ENCODE data around the gene TTLL11.

The TTLL11 gene

GRCh38 chr9:121956808-121957207 is 136.3 kb downstream of the TTLL11 start:
- H3K36me3 ChIP-seq (replicated peaks in 1 of 2; ENCODE audit: control insufficient read depth in 2 of 2, insufficient read depth in 2 of 2, low read length in 2 of 2) = no peaks in the 10 kb centered on the region
- no peak for DNase-seq (ENCODE audit: low spot score)
- no peak overlapping the region for H2AFZ ChIP-seq (ENCODE audit: low read length)
- H3K9me3 ChIP-seq (replicated peaks in 1 of 2; ENCODE audit: control insufficient read depth in 2 of 2, insufficient read depth in 1 of 2, low read depth in 1 of 2, low read length in 2 of 2) = no peaks in the 10 kb centered on the region
- H4K8ac ChIP-seq (ENCODE audit: low read depth, low read length) = no peak overlapping the region
- H2BK120ac ChIP-seq (ENCODE audit: low read depth, low read length) = no peak overlapping the region
- peak overlapping the region; percentile 49 for H2BK5ac ChIP-seq (ENCODE audit: low read length)
- H3K9ac ChIP-seq (ENCODE audit: low read depth, low read length, poor library complexity) = peak overlapping the region; percentile 25
- H2BK15ac ChIP-seq (ENCODE audit: low read length) = no peak overlapping the region
- H3K23ac ChIP-seq (ENCODE audit: low read depth, low read length, poor library complexity) = no peak overlapping the region
- no peaks in the 10 kb centered on the region for H3K79me1 ChIP-seq (ENCODE audit: low read depth, low read length)
- H3K14ac ChIP-seq (ENCODE audit: low read length) = no peak overlapping the region
- no peak overlapping the region for H3K18ac ChIP-seq (ENCODE audit: low read length)
- peaks cover 2 to 4% of the 10 kb centered on the region in 2 donors for H3K4me1 ChIP-seq (ENCODE audit: control insufficient read depth in 2 of 2, insufficient read depth in 1 of 2, low read depth in 1 of 2, low read length in 2 of 2)
- no peak overlapping the region for H3K4me2 ChIP-seq (ENCODE audit: insufficient read depth, low read length, poor library complexity, severe bottlenecking)
- H3K4ac ChIP-seq (ENCODE audit: low read length) = no peak overlapping the region
- H2AK5ac ChIP-seq (ENCODE audit: low read depth, low read length) = no peak overlapping the region
- H3K27me3 ChIP-seq (ENCODE audit: control insufficient read depth in 3 of 3, insufficient read depth in 3 of 3, low read depth in 1 of 3, low read length in 3 of 3) = peaks cover 0 to 15% (median 1%) of the 10 kb centered on the region in 3 experiments
- no peak overlapping the region for H4K91ac ChIP-seq (ENCODE audit: low read depth, low read length, poor library complexity)
- no peak overlapping the region for H3K27ac ChIP-seq (replicated peaks; ENCODE audit: low read length)
- WGBS, 2 donors (ENCODE audit: extremely low coverage in 2 of 2, insufficient read length in 2 of 2, insufficient replicate concordance in 1 of 2) = no CpG with 5 or more reads among the region's 6 CpGs
- no peak overlapping the region for H3K4me3 ChIP-seq (ENCODE audit: low read length in 2 of 2)
- H2BK12ac ChIP-seq (ENCODE audit: low read length) = no peak overlapping the region

GRCh38 chr9:121955649-121956048 is 137.5 kb downstream of the TTLL11 start:
- H3K4me1 ChIP-seq (ENCODE audit: control insufficient read depth in 2 of 2, insufficient read depth in 1 of 2, low read depth in 1 of 2, low read length in 2 of 2) = peaks cover 2% of the 10 kb centered on the region in 2 donors
- H3K4ac ChIP-seq (ENCODE audit: low read length) = no peak overlapping the region
- no peaks in the 10 kb centered on the region for H3K9me3 ChIP-seq (replicated peaks in 1 of 2; ENCODE audit: control insufficient read depth in 2 of 2, insufficient read depth in 1 of 2, low read depth in 1 of 2, low read length in 2 of 2)
- whole genome bisulfite sequencing, 2 donors (ENCODE audit: extremely low coverage in 2 of 2, insufficient read length in 2 of 2, insufficient replicate concordance in 1 of 2) = no CpG with 5 or more reads among the region's 1 CpG
- H3K4me3 ChIP-seq (ENCODE audit: low read length in 2 of 2) = no peak overlapping the region
- no peak overlapping the region for H2BK12ac ChIP-seq (ENCODE audit: low read length)
- no peak overlapping the region for H4K91ac ChIP-seq (ENCODE audit: low read depth, low read length, poor library complexity)
- no peak overlapping the region for H3K23ac ChIP-seq (ENCODE audit: low read depth, low read length, poor library complexity)
- H3K9ac ChIP-seq (ENCODE audit: low read depth, low read length, poor library complexity) = no peak overlapping the region
- no peaks in the 10 kb centered on the region for H3K79me1 ChIP-seq (ENCODE audit: low read depth, low read length)
- no peak for DNase-seq (ENCODE audit: low spot score)
- peaks cover 0 to 15% (median 1%) of the 10 kb centered on the region in 3 experiments for H3K27me3 ChIP-seq (ENCODE audit: control insufficient read depth in 3 of 3, insufficient read depth in 3 of 3, low read depth in 1 of 3, low read length in 3 of 3)
- H3K4me2 ChIP-seq (ENCODE audit: insufficient read depth, low read length, poor library complexity, severe bottlenecking) = no peak overlapping the region
- no peaks in the 10 kb centered on the region for H3K36me3 ChIP-seq (replicated peaks in 1 of 2; ENCODE audit: control insufficient read depth in 2 of 2, insufficient read depth in 2 of 2, low read length in 2 of 2)
- H4K8ac ChIP-seq (ENCODE audit: low read depth, low read length) = no peak overlapping the region
- no peak overlapping the region for H2AK5ac ChIP-seq (ENCODE audit: low read depth, low read length)
- H2AFZ ChIP-seq (ENCODE audit: low read length) = no peak overlapping the region
- H2BK5ac ChIP-seq (ENCODE audit: low read length) = no peak overlapping the region
- H3K18ac ChIP-seq (ENCODE audit: low read length) = no peak overlapping the region
- H3K27ac ChIP-seq (replicated peaks; ENCODE audit: low read length) = no peak overlapping the region
- H2BK120ac ChIP-seq (ENCODE audit: low read depth, low read length) = no peak overlapping the region
- no peak overlapping the region for H3K14ac ChIP-seq (ENCODE audit: low read length)
- no peak overlapping the region for H2BK15ac ChIP-seq (ENCODE audit: low read length)

- no peak overlapping the region for H2AK5ac ChIP-seq (ENCODE audit: low read depth, low read length)
- no peak overlapping the region for H3K4me2 ChIP-seq (ENCODE audit: insufficient read depth, low read length, poor library complexity, severe bottlenecking)
- no peak overlapping the region for H3K23ac ChIP-seq (ENCODE audit: low read depth, low read length, poor library complexity)
- no peak overlapping the region for H2BK5ac ChIP-seq (ENCODE audit: low read length)
- no peak overlapping the region for H4K91ac ChIP-seq (ENCODE audit: low read depth, low read length, poor library complexity)
- no peaks in the 10 kb centered on the region for H3K4me1 ChIP-seq (ENCODE audit: control insufficient read depth in 2 of 2, insufficient read depth in 1 of 2, low read depth in 1 of 2, low read length in 2 of 2)
- DNase-seq (ENCODE audit: low spot score) = no peak
- H4K8ac ChIP-seq (ENCODE audit: low read depth, low read length) = no peak overlapping the region
- H2AFZ ChIP-seq (ENCODE audit: low read length) = no peak overlapping the region
- H3K4me3 ChIP-seq (ENCODE audit: low read length in 2 of 2) = no peak overlapping the region
- H3K27me3 ChIP-seq (ENCODE audit: control insufficient read depth in 3 of 3, insufficient read depth in 3 of 3, low read depth in 1 of 3, low read length in 3 of 3) = peaks cover 0 to 15% (median 1%) of the 10 kb centered on the region in 3 experiments
- no peaks in the 10 kb centered on the region for H3K9me3 ChIP-seq (replicated peaks in 1 of 2; ENCODE audit: control insufficient read depth in 2 of 2, insufficient read depth in 1 of 2, low read depth in 1 of 2, low read length in 2 of 2)
- no peaks in the 10 kb centered on the region for H3K36me3 ChIP-seq (replicated peaks in 1 of 2; ENCODE audit: control insufficient read depth in 2 of 2, insufficient read depth in 2 of 2, low read length in 2 of 2)
- no peak overlapping the region for H3K4ac ChIP-seq (ENCODE audit: low read length)
- H3K9ac ChIP-seq (ENCODE audit: low read depth, low read length, poor library complexity) = no peak overlapping the region
- H2BK15ac ChIP-seq (ENCODE audit: low read length) = no peak overlapping the region
- no peak overlapping the region for H3K14ac ChIP-seq (ENCODE audit: low read length)
- no peak overlapping the region for H2BK12ac ChIP-seq (ENCODE audit: low read length)
- no CpG with 5 or more reads among the region's 7 CpGs for WGBS, 2 donors (ENCODE audit: extremely low coverage in 2 of 2, insufficient read length in 2 of 2, insufficient replicate concordance in 1 of 2)
- H3K18ac ChIP-seq (ENCODE audit: low read length) = no peak overlapping the region
- no peaks in the 10 kb centered on the region for H3K79me1 ChIP-seq (ENCODE audit: low read depth, low read length)
- no peak overlapping the region for H3K27ac ChIP-seq (replicated peaks; ENCODE audit: low read length)
- no peak overlapping the region for H2BK120ac ChIP-seq (ENCODE audit: low read depth, low read length)
These were observed 138.5 kb downstream of the TTLL11 start for GRCh38 chr9:121954477-121955140.

GRCh38 chr9:121952611-121953010 is 140.5 kb downstream of the TTLL11 start:
- Histone ChIP-seq H3K36me3 (replicated peaks in 1 of 2; ENCODE audit: control insufficient read depth in 2 of 2, insufficient read depth in 2 of 2, low read length in 2 of 2) (no peaks in the 10 kb centered on the region), H3K4ac (ENCODE audit: low read length) (no peak overlapping the region), H3K14ac (ENCODE audit: low read length) (no peak overlapping the region), H4K91ac (ENCODE audit: low read depth, low read length, poor library complexity) (no peak overlapping the region), H2AK5ac (ENCODE audit: low read depth, low read length) (no peak overlapping the region), H3K9me3 (replicated peaks in 1 of 2; ENCODE audit: control insufficient read depth in 2 of 2, insufficient read depth in 1 of 2, low read depth in 1 of 2, low read length in 2 of 2) (no peaks in the 10 kb centered on the region), H3K18ac (ENCODE audit: low read length) (no peak overlapping the region), H4K8ac (ENCODE audit: low read depth, low read length) (no peak overlapping the region), H3K4me1 (ENCODE audit: control insufficient read depth in 2 of 2, insufficient read depth in 1 of 2, low read depth in 1 of 2, low read length in 2 of 2) (no peaks in the 10 kb centered on the region), H2BK15ac (ENCODE audit: low read length) (no peak overlapping the region), H3K9ac (ENCODE audit: low read depth, low read length, poor library complexity) (no peak overlapping the region), H2BK12ac (ENCODE audit: low read length) (no peak overlapping the region), H3K79me1 (ENCODE audit: low read depth, low read length) (no peaks in the 10 kb centered on the region), H3K23ac (ENCODE audit: low read depth, low read length, poor library complexity) (no peak overlapping the region), H3K4me2 (ENCODE audit: insufficient read depth, low read length, poor library complexity, severe bottlenecking) (no peak overlapping the region), H2BK5ac (ENCODE audit: low read length) (no peak overlapping the region), H3K27ac (replicated peaks; ENCODE audit: low read length) (no peak overlapping the region), H2AFZ (ENCODE audit: low read length) (no peak overlapping the region), H3K27me3 (ENCODE audit: control insufficient read depth in 3 of 3, insufficient read depth in 3 of 3, low read depth in 1 of 3, low read length in 3 of 3) (peaks cover 0 to 4% (median 1%) of the 10 kb centered on the region in 3 experiments), H3K4me3 (ENCODE audit: low read length in 2 of 2) (no peak overlapping the region), H2BK120ac (ENCODE audit: low read depth, low read length) (no peak overlapping the region)
- whole genome bisulfite sequencing, 2 donors (ENCODE audit: extremely low coverage in 2 of 2, insufficient read length in 2 of 2, insufficient replicate concordance in 1 of 2) = no CpG with 5 or more reads among the region's 3 CpGs
- no peak for DNase-seq (ENCODE audit: low spot score)
